Activated CD8-positive, alpha-beta memory T cell treated with anti-CD3 and anti-CD28 coated beads for 24 hours (primary cell): ENCODE results near the gene ATP8A2.

ENCODE experiments used
- DNase-seq: peaks from one replicate; pipeline ENCODE4 v3.0.0-alpha.2; 2020

The ATP8A2 gene

GRCh38 chr13:25867038-25867437 lies 495.3 kb downstream of the ATP8A2 start:
- DNase-seq = no peak

GRCh38 chr13:25868490-25868889 lies 496.7 kb downstream of the ATP8A2 start:
- no peak for DNase-seq

- DNase-seq = no peak
Observed at GRCh38 chr13:25869941-25870340, 498.2 kb downstream of the ATP8A2 start.

GRCh38 chr13:25871389-25872125 lies 499.8 kb downstream of the ATP8A2 start:
- DNase-seq = no peak

GRCh38 chr13:25872481-25873241 lies 500.9 kb downstream of the ATP8A2 start:
- DNase-seq = no peak

- no peak for DNase-seq
Observed at GRCh38 chr13:25873242-25873612, 501.5 kb downstream of the ATP8A2 start.

- no peak for DNase-seq
Observed at GRCh38 chr13:25874064-25874737, 502.4 kb downstream of the ATP8A2 start.

- DNase-seq = peak; percentile 70
Observed at GRCh38 chr13:25874907-25875306, 503.1 kb downstream of the ATP8A2 start.

GRCh38 chr13:25876247-25876646 lies 504.5 kb downstream of the ATP8A2 start:
- DNase-seq = no peak

GRCh38 chr13:25879466-25879865 lies 507.7 kb downstream of the ATP8A2 start:
- DNase-seq = no peak

GRCh38 chr13:25881136-25881926 lies 509.6 kb downstream of the ATP8A2 start:
- DNase-seq = no peak

- no peak for DNase-seq
Observed at GRCh38 chr13:25881971-25882451, 510.2 kb downstream of the ATP8A2 start.

GRCh38 chr13:25882466-25883357 lies 510.9 kb downstream of the ATP8A2 start:
- no peak for DNase-seq

GRCh38 chr13:25885418-25885817 lies 513.6 kb downstream of the ATP8A2 start:
- DNase-seq = no peak

GRCh38 chr13:25886438-25887214 lies 514.9 kb downstream of the ATP8A2 start:
- DNase-seq = no peak

GRCh38 chr13:25887962-25888655 lies 516.3 kb downstream of the ATP8A2 start:
- DNase-seq = no peak

- no peak for DNase-seq
Observed at GRCh38 chr13:25890671-25891212, 519.0 kb downstream of the ATP8A2 start.

- DNase-seq = no peak
Observed at GRCh38 chr13:25898991-25899390, 527.2 kb downstream of the ATP8A2 start.

- DNase-seq = no peak
Observed at GRCh38 chr13:25899464-25899863, 527.7 kb downstream of the ATP8A2 start.

GRCh38 chr13:25899952-25900351 lies 528.2 kb downstream of the ATP8A2 start:
- DNase-seq = no peak
